ENCODE results near the gene SDK2.
A peak's percentile ranks its signal among the peaks of the same experiment; 100 is the strongest.

Gene SDK2

DNA sequence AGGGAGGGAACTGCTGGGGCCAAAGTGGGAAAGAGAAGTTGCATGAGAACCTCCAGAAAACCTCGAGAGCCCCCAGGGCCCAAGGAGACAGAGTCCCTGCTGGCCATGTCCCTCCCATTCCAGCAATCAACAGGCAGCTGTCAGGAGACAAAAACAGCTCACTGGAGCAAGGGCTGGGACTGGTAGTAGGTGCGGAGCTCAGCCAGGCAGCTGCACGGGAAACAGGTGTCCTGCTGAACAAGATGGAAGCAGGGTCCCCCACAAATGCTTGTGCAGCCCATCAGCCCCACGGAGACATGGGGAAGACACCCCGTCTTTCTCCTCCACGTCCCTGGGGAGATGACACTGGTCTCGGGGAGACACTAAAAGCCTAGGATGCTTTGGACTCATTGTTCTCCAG, 34.5 kb downstream of the SDK2 start:
- DNase-seq = no peak

DNA sequence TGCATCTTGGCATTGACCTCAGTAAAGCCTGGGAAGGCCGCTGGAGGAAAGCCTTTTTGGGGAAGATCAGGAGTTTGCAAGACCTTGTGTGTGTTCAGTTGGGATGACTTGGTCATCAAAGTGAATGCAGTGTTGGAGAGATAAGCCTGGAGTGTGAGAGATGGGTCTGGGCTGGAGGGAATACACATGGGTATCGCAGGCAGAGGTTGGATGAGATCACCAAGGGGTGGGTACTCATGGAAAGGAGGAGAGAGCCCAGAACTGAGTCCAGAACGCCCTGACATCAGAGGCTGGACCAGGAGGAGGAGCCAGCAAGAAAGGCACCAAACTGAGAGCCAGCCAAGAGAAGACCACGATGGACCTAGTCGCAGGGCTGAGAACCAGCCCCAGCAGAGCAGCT, 35.2 kb downstream of the SDK2 start:
- no peak for DNase-seq

DNA sequence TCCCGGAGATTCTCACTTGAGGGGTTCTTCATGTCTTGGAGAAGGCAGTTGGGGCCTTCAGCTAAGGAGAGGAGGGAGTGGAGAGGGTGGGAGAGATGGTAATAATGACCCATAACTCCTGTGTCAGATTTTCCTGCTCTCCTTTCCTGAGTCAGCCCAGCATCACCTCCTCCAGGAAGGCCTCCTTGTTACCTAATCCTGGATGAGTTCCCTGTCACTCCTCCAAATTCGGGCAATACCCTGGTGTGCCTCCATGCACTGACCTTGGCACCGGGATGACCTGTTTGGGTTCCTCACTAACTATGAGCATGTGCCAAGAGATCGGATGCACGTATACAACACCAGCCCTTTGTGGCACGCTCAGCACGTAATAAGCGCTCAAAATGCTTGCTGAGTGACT, 38.8 kb downstream of the SDK2 start:
- no peak for DNase-seq

DNA sequence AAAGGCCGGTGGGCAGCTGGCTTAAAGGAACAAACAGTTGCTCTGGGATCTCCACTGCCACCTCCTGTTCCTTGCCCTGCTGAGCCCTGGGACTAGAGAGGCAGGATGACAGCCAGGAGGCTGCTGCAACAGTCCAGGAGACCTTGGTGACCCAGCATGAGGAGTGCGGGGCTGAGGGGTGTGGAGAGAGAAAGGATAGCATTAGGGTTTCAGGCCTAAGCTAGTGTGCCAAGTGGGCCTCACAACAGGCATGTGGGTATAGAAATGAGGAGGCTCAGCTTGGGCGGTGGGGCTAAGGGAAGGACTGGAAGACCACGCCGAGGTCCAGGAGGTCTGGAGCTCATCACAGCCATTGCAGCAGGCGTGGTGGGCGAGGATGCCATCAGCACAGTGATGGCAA, 39.8 kb downstream of the SDK2 start:
- DNase-seq = no peak

DNA sequence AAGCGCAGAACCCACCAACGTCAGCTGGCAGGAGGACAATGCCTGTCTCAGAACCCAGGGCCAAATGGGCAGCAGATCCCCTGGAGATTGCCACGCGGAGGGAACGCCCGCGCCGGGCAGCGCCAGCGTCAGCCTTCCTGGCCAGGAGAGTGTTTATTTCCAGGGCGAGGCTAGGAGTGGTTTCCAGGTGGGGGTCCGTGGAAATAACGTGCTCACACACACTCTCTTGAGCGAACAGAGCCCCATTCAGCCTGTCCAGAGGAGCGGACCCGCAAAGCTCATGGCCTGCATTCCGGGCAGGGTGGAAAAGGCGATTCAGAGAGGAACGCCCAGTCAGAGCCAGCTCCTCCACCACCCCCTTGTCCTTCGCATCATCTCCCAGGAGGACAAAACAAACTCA, 40.3 kb downstream of the SDK2 start:
- no peak for DNase-seq

DNA sequence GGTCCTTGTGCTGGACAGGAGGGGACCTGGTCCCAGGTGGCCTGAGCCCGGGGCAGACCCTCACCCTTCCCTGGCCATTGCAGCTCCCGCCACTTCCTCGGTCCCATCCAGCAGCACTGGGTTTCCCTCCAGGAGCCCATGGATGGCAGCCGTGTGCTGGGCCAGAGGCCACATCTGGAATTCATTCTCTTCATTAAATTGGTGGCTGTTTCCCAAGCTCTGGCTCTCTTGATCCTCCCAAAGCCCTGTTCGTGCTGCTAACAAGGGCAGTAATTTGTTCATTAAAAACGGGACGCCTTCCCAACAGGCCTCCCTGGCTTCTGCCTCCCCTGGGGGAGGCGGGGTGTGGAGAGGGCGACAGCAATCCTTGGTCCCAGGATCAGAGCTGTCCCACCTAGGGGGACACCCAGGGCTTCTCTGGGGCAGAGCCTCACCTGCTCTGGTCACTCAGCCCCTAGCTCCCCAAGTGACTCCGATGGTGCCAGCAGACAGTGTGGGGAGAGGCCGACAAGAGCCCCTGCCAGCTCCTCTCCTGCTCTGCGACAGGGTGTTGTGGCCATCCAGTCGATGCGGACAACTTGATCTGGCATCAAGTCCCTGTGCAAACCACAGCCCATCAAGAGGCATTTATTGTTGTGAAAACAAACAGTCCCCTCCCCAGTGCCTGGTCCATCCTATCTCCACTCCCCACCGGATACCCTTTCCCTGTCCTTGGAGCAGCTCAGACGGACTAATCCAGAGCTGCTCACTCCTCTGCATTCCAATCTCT, 44.0 kb downstream of the SDK2 start:
- DNase-seq = no peak

DNA sequence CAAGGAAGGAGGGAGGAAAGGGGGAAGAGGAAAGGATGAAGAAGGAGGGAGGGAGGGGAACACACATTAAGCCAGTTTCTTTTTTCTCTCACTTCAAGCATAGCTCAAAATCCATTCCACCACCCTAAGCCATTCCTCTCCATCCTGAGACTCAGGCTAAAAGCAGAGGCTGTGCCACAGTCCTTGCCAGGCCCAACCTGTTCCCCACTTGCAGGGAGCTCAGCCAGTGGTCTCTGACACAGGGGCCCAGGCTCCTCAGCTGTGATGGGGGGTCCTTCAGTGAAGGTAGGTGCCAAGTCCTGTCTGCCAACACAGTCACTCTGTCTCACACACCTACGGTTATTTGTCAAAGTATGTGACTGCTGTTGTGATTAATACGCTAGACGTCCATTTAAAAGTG, 44.6 kb downstream of the SDK2 start:
- DNase-seq = no peak

DNA sequence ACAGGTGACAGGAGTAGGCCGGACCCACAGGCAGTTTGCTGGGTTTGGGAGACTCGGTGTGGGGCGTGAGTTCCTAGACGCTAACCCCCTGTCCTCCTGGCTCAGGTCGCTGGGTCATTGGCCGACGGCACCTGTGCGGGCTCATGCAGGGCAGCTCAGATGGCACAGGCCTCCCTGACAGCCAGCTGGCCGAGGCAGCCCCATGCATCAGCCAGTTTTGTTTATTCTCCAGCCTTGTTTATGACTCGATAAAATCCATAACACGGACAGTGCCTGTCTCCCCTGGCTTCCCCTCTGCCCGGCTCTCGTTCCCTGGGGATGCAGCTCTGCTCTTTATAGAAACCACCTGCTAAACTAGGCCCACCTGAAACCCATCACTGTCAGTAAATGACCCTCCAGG, 46.0 kb downstream of the SDK2 start:
- no peak for DNase-seq

DNA sequence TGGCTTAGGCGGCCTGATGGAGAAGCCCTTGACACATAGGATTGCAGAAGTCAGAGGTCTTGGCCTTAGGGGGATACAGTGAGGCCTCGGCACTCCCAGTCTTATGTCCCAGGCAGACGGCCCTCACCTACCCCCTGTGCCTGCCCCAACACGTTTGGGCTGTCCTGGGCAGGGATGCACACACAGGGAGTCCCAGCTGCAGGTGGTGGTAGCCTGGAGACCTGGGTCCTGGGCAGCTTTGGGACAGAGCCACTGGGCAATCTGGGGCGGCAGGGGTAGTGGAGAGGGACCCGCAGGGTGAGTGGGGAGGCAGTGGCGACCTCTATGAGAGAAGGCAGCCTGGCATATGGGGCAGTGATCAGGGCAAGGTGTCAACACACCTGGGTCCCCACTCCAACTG, 48.3 kb downstream of the SDK2 start:
- no peak for DNase-seq

DNA sequence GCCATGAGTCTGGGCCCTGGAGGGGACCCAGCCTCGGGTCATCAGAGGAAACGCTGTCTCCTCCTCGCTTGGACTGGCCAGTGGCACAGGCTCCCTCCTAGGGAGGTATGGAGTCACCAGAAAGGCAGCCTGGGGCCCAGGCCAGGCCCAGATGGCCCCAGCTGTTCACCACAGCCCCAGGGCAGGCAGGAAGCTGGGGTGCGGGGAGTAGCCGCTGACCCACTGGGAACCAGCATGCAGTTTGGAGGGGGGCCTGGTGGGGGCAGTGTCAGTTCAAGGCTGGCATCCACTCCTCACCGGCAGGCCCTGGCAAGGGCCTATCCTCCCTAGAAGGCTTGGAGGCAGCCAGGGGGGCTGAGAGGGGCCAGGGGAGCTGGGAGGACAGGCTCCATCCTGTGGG, 48.8 kb downstream of the SDK2 start:
- DNase-seq = peak; percentile 31

DNA sequence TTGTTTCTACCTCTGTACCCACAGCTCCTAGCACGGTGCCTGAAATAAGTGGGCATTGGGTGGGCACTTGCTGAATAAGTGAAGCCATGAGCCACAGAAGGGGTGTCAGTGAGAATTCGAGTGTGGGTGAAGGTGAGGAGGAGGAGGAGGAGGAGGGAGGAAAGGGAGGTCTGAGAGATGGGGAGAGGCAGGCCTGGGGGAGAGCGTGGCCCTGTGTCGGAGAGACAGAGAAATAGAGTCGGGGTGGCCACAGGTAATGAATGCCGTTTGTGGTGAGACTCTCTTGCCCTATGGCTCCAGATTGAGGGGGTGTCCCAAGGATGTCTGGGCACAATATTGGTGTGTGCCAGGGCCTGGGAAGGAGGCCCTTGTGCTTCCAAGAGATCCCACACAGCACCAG, 49.2 kb downstream of the SDK2 start:
- no peak for DNase-seq

DNA sequence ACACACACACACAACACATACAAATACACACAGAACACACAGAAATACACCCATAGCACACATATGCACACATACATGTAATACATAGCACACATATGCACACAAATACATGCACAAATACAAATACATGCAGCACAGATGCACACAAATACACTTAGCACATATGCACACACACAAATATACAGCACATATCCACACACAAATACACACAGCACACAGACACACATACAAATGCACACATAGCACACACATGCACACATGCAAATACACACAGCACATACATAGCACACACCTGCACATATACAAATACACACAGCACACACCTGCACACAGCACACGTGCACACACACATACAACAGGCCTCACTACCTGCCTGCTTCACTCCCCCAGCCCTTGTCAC, 49.6 kb downstream of the SDK2 start:
- DNase-seq = no peak

DNA sequence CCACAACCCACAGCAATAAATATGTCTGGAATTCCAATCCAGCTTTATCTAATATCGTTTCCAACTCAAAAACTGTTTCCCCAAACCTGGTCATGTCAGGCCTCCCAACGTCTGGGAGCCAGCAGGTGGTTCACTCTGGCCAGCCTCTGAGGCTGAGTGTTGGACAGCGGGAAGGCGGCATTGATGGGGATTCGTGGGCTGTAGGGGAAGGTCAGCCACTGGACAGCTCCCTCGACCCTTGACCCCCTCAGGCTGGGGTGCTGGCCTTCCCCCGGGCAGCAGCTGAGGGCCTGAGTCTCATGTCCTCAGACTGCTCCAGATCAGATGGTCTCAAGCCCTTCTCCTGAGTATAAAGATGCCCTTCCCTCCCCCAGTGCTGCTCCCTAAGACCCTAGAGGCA, 50.2 kb downstream of the SDK2 start:
- no peak for DNase-seq

DNA sequence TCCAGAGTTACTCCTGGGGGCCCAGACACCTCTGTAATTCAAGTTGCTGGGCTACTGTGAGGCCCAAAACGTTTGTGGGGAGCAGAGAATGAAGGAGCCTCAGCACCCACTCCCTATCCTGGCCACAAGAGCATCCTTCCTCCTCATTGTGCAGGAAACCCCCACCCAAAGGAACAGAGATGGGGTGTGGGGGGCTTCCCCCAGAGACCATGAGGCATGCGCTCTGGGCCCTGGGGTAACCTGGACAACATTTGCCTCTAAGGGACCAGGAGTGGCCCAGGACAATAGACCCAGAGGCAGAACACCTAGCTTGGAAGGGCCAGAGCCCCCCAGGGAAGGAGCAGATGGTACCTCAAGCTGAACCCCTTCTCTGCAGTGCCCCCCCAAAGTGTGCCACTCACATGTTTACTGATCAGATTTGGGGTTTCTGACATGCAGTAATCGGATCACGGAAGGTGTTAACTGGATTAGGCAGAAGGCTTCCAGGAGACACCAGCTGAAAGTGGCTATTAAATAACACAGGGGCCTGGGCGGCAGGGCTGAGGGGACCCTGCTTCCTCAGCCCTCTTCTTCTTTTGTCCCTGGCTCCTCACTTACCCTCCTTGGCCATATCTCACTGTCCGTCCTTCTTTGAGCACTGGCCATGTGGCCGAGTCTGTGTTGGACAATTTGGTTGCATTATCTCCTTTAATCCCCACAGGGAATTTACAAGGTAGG, 50.8 kb downstream of the SDK2 start:
- DNase-seq = no peak

DNA sequence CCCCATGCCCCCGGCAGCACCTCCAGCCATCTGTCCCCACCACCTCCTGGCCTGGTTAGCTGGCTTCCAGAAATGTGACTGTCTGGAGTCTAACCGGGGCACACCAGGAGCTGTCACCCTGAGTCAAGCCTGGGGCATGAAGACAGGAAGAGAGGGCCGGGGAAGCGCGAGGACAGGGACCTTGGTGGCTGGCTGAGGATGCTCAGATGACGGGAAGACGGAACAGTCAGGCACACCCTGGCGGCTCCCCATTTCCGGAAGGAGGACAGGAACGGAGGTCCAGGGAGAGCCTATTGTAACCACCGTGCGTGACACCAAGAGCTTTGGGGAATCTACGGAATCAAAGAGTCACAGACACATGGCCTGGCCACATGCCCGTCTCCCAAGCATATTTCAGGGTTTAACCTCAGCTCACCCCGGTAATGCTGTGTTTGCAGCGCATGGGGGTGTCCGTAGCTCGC, 51.7 kb downstream of the SDK2 start:
- peak; percentile 6 for DNase-seq

DNA sequence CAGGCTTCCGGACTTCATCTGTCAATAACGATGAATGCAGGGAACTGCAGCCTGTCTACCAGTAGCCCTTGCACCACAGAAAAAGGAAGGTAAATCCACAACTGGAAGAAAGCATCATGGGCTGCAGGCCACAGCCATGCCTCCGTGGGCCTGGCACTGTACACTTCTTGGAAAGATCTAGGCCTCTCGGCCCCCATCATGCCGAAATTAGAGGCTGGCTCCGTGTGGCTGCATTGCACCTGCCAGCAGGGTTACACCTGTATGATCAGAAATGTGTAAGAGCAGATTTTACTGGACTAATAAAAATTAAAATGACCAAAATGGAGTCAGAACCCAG, 52.2 kb downstream of the SDK2 start:
- DNase-seq = no peak

DNA sequence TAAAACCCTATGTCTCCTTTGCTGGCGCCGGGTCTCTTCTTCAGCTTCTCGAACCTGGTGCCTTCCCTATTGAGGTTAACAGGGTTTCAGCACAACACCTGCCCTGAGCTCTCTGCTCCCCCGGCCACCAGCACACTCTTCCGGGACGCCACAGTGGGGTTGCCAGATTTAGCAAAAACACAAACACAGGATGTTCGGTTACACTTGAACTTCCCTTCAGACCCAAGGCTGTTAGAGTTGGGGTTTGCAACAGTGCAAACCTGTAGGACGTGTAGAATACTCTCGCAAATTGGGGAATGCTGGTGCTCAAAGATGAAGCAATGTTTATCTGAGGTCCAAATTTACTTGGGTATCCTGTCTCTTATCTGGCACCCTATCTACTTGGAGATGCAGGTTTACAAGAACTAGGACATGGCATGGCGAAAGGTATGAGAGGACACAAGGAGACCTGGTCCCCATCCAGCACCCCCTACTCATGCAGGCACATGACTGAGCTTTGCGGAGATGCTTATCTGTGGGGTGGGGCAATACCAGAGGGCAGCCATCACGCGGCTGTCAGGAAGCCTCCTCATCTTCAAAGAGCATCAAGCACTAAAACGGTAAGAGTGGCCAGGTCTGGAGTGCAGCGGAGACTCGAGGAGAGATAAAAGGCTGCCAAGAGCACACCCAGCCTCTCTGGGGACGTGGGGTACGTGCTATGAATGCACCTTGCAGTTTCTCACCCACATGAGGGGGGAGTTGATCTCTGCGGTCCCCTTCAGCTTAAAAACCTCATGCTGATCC, 52.8 kb downstream of the SDK2 start:
- no peak for DNase-seq

DNA sequence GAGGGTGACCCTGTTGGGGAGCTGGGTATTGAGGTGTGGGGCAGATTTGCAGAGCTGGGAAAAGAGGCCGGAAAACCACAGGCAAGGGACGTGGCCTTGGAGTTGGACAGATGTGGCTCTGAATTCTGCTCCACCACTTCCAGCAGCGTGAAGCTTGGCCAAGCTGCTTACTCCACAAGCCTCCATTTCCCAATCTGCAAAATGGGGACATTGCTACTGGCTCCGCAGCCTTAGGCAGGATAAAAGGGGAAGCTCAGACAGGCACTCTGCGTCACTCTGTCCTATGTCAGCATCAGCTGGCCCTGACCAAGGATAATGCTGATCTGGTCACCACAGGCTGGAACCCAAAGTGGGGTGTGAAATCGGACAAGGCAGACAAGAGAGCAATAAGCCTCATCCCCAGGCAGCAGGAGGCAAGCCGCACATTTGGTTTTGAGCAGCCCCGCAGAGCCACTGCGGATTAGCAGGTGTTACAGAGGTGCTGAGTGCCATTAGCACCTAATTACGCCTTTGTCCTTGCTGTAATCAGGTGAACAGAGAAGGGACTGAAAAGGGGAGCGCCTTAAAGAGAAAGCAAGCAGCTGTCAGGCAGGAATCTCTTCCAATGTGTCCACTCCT, 54.8 kb downstream of the SDK2 start:
- DNase-seq = peak; percentile 25

DNA sequence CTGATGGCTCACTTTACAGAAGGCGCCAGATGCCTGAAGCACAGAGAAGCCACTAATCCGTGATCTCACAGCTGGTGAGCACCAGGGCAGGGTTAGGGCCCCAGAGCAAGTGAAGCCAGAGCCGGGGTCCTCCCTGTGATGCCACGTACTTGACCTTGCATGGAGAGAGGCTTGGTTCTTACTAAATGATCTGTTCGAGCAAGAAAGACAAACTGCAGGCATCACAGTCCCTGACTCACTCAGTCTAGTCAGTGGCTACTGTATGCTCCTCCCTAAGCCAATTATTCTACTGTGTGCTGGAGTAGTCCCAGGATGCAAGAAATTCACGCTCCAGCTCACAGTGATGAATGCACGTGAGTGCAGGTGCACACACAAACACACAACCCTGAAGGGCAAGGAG, 55.4 kb downstream of the SDK2 start:
- no peak for DNase-seq

DNA sequence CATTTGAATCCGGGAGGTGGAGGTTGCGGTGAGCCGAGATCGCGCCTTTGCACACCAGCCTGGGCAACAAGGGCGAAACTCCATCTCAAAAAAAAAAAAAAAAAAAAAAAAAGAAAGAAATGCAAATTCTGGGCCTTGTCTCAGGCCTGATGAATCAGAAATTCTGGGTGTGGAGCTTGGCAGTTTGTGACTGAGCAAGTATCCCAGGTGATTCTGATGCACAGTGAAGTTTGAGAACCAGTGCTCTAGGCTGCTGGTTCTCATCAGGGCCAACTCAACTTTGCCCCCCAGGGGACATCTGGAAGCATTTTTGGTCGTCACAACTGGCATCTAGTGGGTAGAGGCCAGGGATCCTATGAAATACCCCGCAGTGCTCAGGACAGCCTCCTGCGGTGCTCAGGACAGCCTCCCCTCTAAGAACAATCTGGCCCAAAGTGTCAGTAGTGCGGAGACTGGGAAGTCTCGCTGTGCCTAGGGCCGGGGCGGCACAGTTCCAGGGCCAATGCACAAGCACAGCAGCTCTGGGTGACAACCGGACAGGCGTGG, 55.9 kb downstream of the SDK2 start:
- DNase-seq = no peak

DNA sequence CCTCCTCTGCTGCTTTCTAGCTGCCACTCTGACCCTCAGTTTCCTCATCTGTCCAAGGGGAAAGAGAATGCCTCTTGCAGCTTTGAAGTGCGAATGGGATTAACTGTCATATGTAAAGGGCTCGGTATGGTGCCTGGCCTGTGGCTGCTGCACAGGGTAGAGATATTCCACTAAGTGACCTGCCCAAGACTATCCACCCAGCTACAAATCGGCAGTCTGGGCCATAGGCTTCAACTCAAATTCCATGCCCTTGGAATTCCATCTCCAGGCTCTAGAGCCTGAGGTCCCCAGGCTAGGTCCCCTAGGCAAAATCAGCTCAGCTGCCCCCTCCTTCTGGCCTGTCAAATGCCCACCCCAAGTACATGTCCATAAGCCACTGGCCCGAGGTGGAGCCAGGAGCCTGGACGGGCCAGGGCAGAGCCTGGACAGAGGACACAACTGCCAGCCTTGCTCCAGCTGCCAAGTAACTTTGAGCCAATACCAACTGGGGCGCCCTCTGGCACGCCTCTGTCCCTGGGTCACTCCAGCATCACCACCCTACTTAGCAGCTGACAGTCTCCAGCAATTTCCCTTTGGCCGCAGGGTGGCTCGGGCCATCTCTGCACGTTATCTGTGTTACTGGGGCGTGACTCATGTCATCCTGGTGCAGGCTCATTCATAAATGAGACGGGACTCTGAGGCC, 57.2 kb downstream of the SDK2 start:
- no peak for DNase-seq

DNA sequence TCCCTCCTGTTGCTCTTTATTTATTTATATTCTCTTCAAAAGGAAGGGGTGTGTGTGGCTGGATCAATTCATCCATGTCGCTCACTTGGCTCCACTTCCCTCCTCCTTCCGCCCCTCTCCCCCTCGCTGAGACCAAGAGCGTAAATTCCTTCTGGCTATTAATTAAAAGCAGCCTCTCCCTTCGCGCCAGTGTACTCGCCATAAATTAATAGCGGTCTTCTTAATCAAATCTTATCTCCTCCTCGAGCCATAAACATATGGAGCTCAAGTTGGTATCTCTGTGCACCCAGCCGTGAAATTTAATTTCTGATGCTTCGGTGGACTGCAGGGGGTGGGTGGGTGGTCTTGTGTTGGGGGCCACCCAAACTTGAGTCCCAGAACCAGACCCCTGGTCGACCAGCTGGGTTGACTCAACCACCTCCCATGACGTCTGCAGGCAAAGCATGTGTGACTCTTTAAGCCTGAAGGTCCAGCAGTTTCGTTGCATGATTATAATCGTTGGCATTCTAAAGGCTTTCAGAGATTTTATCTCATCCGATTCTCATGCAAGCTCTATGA, 57.9 kb downstream of the SDK2 start:
- no peak for DNase-seq

All from suppressor macrophage treated with lipopolysaccharide for 4 hours (primary cell).